Activated CD8-positive, alpha-beta T cell treated with anti-CD3 and anti-CD28 coated beads, Interleukin-2, amount 10 ng/mL, durations not matched to agents 7 days and 5 days (primary cell): ENCODE results near the gene TLE3. TPM values are rescaled to one million over a fixed set of nuclear protein-coding genes. Genes with fewer than 3 reads are reported as not detected.

Experiments
- ATAC-seq: fragments of 150-1000 bp; cut with Tn5 transposase; one replicate; pipeline ENCODE4 v1.10.0; 2021; ENCODE audit warnings: moderate library complexity
- CTCF ChIA-PET: fragments of 350-600 bp; sonication (Branson Sonifier 250); formaldehyde crosslinking; loops from one replicate; lab custom pipeline; 2021; ENCODE audit warnings: antibody characterized with exemption; lab: Charles Lee
- POLR2A ChIA-PET: fragments of 350-600 bp; sonication (Branson Sonifier 250); formaldehyde crosslinking; loops from one replicate; lab custom pipeline; 2021; ENCODE audit warnings: antibody characterized with exemption; lab: Charles Lee
- DNase-seq: peaks from one replicate; pipeline ENCODE4 v3.0.0-alpha.2; 2020
- H3K27ac Mint-ChIP-seq: one replicate; pipeline ENCODE4 v1.8.0; 2021; ENCODE audit warnings: mild to moderate bottlenecking, mixed read lengths
- H3K27me3 Mint-ChIP-seq: one replicate; pipeline ENCODE4 v1.8.0; 2021; ENCODE audit warnings: low read depth, mixed read lengths
- H3K36me3 Mint-ChIP-seq: one replicate; pipeline ENCODE4 v1.8.0; 2021; ENCODE audit warnings: low read depth, mixed read lengths
- H3K4me1 Mint-ChIP-seq: one replicate; pipeline ENCODE4 v1.8.0; 2021; ENCODE audit warnings: low read depth, mixed read lengths
- H3K4me3 Mint-ChIP-seq: one replicate; pipeline ENCODE4 v1.8.0; 2021; ENCODE audit warnings: mild to moderate bottlenecking, mixed read lengths
- H3K9me3 Mint-ChIP-seq: one replicate; pipeline ENCODE4 v1.8.0; 2022; ENCODE audit warnings: mixed read lengths; ENCODE audit not compliant: insufficient read depth
- total RNA-seq, 2 experiments: library from RNA; stranded (reverse); gene quantifications; one replicate each; pipeline ENCODE4 v1.2.3, GENCODE V29; 2021

TLE3 gene
- total RNA-seq, 2 experiments from 2014 or later, result 64.0 to 71.1 TPM

DNA sequence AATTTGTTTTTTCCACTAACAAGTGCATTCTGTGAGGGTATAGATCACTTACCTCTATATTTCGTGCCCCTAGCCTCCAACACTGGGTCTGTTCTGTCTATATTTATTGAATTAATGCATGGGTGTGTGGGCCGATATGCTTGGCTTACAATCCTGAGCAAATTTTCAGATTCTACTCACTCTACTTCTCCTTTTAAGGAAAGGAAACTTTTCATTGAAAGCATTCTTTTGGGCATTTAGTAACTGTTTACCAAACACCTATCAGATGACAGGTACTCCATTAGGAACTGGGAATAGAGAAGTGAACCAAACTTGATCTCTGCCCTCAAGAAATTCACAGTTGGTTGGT is 60.5 kb downstream of the TLE3 start:
- H3K4me3 Mint-ChIP-seq, result no peak overlapping the region
- no peaks in the 10 kb centered on the region for H3K9me3 Mint-ChIP-seq
- no peaks in the 10 kb centered on the region for H3K4me1 Mint-ChIP-seq
- H3K36me3 Mint-ChIP-seq, result no peaks in the 10 kb centered on the region
- H3K27me3 Mint-ChIP-seq, result peaks cover 13% of the 10 kb centered on the region
- ChIA-PET CTCF (no interaction called here), POLR2A (no interaction called here)
- ATAC-seq, result no peak
- H3K27ac Mint-ChIP-seq, result no peak overlapping the region
- no peak for DNase-seq

DNA sequence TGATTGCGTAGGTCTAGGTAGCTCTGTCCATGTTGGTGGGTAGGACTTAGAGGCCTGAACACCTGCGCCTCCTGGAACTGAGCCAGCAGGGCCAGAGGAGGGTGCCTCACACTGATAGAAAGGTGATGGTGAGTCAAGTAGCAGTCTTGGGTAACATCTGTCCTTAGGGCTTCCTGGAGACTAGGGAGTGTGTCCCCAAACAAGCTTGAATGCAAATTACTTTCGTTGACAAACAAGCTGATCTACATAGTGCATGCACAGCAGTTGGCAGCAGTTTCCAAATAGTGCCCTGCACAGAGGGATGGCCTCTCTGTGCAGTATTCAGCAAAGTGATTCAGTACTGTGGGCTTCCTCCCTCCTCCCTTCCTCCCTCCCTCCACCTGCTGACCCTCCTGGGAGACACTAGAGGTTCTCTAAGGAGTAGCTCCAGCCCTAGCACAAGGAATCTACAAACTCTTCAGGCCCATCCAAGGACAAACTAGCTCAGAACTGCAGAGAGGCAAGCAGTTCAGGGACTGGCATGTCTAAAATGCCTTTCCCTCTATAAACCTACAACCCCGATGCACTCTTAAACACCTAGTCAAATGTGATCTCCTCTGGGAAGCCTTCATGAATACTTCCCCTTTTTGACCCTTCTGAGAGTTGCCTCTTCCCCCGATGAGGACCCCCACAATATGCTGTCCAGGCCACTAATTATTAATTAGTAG is 61.0 kb downstream of the TLE3 start:
- POLR2A ChIA-PET, result interaction anchor here (0.7 kb wide), 1 partner anchor 150 kb away, joined by 4 read pairs; no protein-coding TSS in a partner anchor
- H3K4me1 Mint-ChIP-seq, result no peaks in the 10 kb centered on the region
- H3K4me3 Mint-ChIP-seq, result no peak overlapping the region
- CTCF ChIA-PET, result no interaction called here
- no peak for DNase-seq
- no peak overlapping the region for H3K27ac Mint-ChIP-seq
- no peaks in the 10 kb centered on the region for H3K9me3 Mint-ChIP-seq
- ATAC-seq, result no peak
- H3K36me3 Mint-ChIP-seq, result no peaks in the 10 kb centered on the region
- peaks cover 13% of the 10 kb centered on the region for H3K27me3 Mint-ChIP-seq

DNA sequence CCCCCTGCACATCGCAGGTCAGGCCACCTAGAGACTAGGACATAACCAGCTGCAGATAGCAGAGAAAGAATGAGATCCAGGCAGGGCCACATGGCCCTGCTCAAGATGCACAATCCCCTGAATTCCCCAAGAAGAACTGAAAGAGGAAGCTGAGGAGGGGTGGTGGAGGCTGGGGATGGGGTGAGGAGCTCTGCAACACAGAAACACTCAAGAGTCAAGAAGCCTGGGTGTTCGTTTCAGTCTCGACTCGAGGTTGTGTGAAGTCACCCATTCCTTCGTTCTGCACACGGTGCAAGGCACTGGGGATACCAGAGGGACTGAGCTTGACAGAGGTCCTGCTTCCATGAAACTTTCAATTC is 62.0 kb downstream of the TLE3 start:
- H3K36me3 Mint-ChIP-seq, result no peaks in the 10 kb centered on the region
- ATAC-seq, result no peak
- no peak overlapping the region for H3K27ac Mint-ChIP-seq
- ChIA-PET CTCF (interaction anchor here (1.0 kb wide), 1 partner anchor 59 kb away, joined by 3 read pairs; no protein-coding TSS in a partner anchor), POLR2A (interaction anchor here (0.7 kb wide), 1 partner anchor 10 kb away, joined by 3 read pairs; no protein-coding TSS in a partner anchor)
- H3K4me1 Mint-ChIP-seq, result no peaks in the 10 kb centered on the region
- no peak overlapping the region for H3K4me3 Mint-ChIP-seq
- H3K27me3 Mint-ChIP-seq, result peaks cover 12% of the 10 kb centered on the region
- H3K9me3 Mint-ChIP-seq, result no peaks in the 10 kb centered on the region
- DNase-seq, result no peak

DNA sequence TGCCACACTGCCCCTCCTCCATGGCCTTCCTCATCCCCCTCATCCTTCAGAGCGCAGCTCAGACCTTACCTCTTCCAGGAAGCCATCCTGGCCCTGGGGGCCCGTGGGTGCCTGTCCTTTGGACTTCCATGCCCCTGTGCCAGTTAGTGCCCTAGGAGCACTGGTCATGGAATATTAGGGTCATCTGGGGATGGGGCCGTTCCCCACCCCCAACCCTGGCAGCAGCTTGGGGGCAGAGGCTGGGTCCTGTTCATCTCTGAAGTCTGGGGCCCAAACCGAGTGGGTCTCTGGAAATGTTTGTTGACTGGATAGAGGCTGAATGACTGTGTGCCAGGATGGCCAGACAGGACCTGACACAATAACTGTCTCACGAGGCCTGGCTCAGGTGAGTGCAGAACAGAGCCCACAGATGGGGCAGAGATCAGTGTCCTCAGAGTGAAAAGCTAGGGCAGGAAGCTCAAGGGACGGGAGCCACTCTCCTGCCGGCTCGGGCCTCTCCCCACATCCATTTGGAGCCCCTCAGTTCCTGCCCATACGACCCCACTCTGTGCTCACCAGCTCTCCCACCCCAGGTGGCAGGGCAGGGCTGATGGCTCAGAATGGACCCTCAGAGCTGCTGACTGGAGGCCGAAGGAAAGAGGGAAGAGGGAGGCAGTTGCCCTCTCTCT is 62.5 kb downstream of the TLE3 start:
- POLR2A ChIA-PET, result no interaction called here
- H3K4me1 Mint-ChIP-seq, result no peaks in the 10 kb centered on the region
- H3K36me3 Mint-ChIP-seq, result no peaks in the 10 kb centered on the region
- H3K27ac Mint-ChIP-seq, result no peak overlapping the region
- CTCF ChIA-PET, result interaction anchor here (1.0 kb wide), 1 partner anchor 58 kb away, joined by 3 read pairs; no protein-coding TSS in a partner anchor
- peaks cover 12% of the 10 kb centered on the region for H3K27me3 Mint-ChIP-seq
- DNase-seq (no peak), ATAC-seq (no peak)
- no peak overlapping the region for H3K4me3 Mint-ChIP-seq
- H3K9me3 Mint-ChIP-seq, result no peaks in the 10 kb centered on the region

DNA sequence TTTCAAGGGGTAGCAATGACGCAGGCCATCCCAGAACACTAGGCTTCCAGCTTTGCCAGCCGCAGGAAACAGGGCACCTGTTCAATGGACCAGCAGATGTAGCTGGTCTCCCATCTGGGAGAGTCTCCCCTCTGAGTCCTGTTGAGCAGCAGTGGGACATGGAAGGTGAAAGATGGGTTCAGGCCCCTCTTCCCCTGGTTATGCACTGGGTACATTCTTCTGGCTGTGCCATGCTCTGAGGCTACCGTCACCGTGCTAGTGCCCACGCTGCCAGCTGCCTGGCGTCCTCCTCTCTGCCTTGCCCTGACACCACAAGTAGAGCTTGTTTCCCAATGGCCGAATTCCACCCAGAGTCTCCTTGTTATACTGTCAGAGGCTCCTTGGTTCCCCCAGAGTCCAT is 63.1 kb downstream of the TLE3 start:
- ChIA-PET CTCF (no interaction called here), POLR2A (no interaction called here)
- DNase-seq (no peak), ATAC-seq (no peak)
- peaks cover 12% of the 10 kb centered on the region for H3K27me3 Mint-ChIP-seq
- no peak overlapping the region for H3K4me3 Mint-ChIP-seq
- H3K27ac Mint-ChIP-seq, result no peak overlapping the region
- no peaks in the 10 kb centered on the region for H3K4me1 Mint-ChIP-seq
- H3K9me3 Mint-ChIP-seq, result no peaks in the 10 kb centered on the region
- no peaks in the 10 kb centered on the region for H3K36me3 Mint-ChIP-seq

DNA sequence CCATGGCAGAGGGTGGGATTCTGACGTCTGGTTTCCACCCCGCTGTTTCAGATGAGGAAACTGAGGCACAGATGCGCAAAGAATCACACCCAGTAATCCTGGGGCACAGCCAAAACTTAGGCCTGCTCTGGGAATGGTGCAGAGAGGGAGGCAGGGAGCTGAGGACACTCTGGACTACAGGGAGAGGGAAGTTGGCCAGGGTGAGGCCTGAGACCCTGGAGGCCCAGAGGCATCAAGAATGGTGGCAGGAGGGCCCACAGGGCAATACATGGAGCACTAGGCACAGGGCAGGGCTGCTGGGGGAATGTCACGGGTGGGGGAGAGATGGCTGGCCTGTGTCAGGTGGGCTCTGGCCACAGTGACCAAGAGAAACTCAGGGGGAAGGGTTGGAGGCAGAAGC is 63.6 kb downstream of the TLE3 start:
- Mint-ChIP-seq H3K4me1 (no peaks in the 10 kb centered on the region), H3K27me3 (peaks cover 12% of the 10 kb centered on the region), H3K36me3 (no peaks in the 10 kb centered on the region), H3K9me3 (no peaks in the 10 kb centered on the region), H3K27ac (no peak overlapping the region), H3K4me3 (no peak overlapping the region)
- ATAC-seq, result no peak
- ChIA-PET POLR2A (no interaction called here), CTCF (no interaction called here)
- no peak for DNase-seq

DNA sequence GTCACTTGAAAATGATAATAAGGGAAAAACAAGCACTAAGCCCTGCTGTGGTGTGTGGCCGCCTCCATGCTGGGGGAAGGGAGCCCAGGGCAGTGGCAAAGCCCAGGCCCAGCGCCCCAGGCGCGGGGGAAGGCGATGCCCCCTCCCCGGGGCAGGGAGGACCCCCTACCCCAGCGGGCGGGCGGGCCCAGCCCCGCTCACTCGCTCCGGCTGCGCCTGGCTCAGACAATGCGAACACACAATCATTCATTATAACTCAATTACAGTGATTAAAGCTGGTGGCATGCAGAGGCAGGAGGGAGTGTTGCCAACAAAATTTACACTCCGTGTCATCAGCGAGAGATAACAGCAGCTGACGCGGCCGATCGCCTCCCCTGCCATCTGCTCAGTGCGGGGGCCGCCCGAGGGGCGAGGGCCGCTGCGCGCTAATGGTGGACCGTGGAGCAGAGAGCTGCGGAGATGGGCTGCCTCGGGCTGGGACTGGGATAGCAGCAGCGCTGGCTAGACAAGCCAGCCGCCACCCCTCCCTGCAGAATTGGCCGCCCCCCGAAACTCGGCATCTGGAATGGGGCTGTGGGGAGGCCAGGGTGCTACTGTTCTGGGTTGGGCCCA is 64.1 kb downstream of the TLE3 start:
- Mint-ChIP-seq H3K27me3 (peaks cover 8% of the 10 kb centered on the region), H3K27ac (no peak overlapping the region), H3K9me3 (no peaks in the 10 kb centered on the region), H3K36me3 (no peaks in the 10 kb centered on the region), H3K4me1 (no peaks in the 10 kb centered on the region), H3K4me3 (no peak overlapping the region)
- POLR2A ChIA-PET, result no interaction called here
- DNase-seq (no peak), ATAC-seq (no peak)
- CTCF ChIA-PET, result no interaction called here

DNA sequence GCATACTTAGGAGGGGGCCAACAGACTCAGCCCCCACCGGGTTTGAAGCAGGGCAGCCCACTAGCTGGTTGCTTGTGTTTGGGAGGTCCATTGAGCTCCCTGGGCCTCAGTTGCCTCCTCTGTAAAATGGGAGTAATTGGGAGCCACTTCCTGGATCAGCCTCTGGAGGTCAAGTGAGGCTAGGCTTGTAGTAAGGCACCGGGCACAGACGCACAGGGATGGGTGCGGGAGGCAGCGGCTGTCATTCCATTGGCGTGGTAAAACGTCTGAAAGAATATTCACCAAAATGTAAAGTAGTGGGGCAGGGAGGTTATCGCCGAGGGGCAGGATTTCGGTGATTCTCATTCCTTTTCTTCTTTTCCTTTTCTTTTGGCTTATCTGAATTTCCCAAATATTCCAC is 64.6 kb downstream of the TLE3 start:
- ATAC-seq (no peak), DNase-seq (no peak)
- H3K9me3 Mint-ChIP-seq, result no peaks in the 10 kb centered on the region
- ChIA-PET POLR2A (no interaction called here), CTCF (no interaction called here)
- H3K4me1 Mint-ChIP-seq, result no peaks in the 10 kb centered on the region
- no peak overlapping the region for H3K27ac Mint-ChIP-seq
- H3K36me3 Mint-ChIP-seq, result no peaks in the 10 kb centered on the region
- H3K27me3 Mint-ChIP-seq, result peaks cover 5% of the 10 kb centered on the region
- no peak overlapping the region for H3K4me3 Mint-ChIP-seq

DNA sequence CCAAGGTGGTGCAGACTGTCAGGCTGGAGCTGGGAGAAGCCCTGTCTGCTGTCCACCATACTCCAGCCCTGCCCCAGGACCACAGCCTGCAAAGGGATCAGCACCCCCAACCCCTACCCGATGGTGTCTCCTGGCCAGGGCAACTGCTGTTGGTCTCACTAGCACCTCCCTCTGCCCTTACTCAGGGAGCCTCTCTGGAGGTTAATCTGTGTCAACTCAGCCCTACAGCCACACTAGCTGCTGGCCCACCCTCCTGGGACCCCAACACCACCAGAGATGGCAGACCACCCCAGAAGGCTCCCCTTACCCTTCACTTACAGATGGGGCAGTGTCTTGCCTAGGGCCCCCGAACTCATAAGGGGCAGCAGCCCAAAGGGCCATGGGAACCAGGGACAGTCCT is 65.2 kb downstream of the TLE3 start:
- no peaks in the 10 kb centered on the region for H3K9me3 Mint-ChIP-seq
- no peaks in the 10 kb centered on the region for H3K36me3 Mint-ChIP-seq
- no peak overlapping the region for H3K27ac Mint-ChIP-seq
- no peaks in the 10 kb centered on the region for H3K4me1 Mint-ChIP-seq
- ATAC-seq, result no peak
- no peak overlapping the region for H3K4me3 Mint-ChIP-seq
- ChIA-PET CTCF (no interaction called here), POLR2A (no interaction called here)
- H3K27me3 Mint-ChIP-seq, result peaks cover 4% of the 10 kb centered on the region
- DNase-seq, result no peak

DNA sequence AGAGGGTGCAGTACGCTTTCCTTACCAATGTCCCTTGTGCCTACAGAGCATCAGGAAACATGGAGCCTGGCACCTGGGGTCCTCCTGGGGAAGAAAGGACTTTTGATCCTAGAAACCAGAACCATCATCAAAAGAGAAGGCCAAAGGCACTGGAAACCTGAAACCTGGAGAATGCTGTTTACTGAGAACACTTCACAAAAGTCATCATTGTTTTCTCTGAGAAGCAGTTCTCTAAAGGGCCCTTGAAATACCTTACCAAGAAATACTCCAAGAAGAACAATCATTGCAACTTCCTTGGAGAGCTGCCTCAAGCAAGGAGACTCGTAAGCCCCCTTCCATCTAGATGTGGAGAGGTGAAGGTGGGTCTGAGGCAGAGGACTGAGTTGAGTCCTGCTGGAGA is 66.0 kb downstream of the TLE3 start:
- Mint-ChIP-seq H3K4me1 (no peaks in the 10 kb centered on the region), H3K27ac (no peak overlapping the region), H3K9me3 (no peaks in the 10 kb centered on the region), H3K36me3 (no peaks in the 10 kb centered on the region), H3K27me3 (peaks cover 2% of the 10 kb centered on the region), H3K4me3 (no peak overlapping the region)
- CTCF ChIA-PET, result no interaction called here
- POLR2A ChIA-PET, result no interaction called here
- no peak for DNase-seq
- ATAC-seq, result no peak

DNA sequence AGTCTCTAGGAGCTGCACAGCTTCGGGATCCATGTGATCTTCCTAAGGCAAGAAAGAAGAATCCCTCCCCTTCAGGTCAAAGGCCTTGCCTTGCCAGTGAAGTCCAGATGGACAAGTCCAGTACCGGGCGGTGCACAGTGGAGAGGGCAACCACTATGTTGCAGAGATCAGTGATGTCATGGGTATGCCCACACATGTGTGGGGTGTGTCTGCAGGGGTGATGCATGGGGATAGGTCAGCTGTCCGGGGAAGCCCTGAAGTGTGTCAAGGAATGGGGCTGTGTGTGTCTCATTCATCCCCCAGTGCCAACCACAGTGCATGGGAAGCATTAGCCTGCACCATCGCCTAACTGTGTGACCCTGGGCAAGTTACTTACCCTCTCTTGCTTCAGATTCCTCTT is 66.5 kb downstream of the TLE3 start:
- H3K36me3 Mint-ChIP-seq, result no peaks in the 10 kb centered on the region
- H3K27me3 Mint-ChIP-seq, result no peaks in the 10 kb centered on the region
- H3K27ac Mint-ChIP-seq, result no peak overlapping the region
- ChIA-PET CTCF (no interaction called here), POLR2A (no interaction called here)
- H3K4me1 Mint-ChIP-seq, result no peaks in the 10 kb centered on the region
- no peaks in the 10 kb centered on the region for H3K9me3 Mint-ChIP-seq
- DNase-seq (no peak), ATAC-seq (no peak)
- no peak overlapping the region for H3K4me3 Mint-ChIP-seq

DNA sequence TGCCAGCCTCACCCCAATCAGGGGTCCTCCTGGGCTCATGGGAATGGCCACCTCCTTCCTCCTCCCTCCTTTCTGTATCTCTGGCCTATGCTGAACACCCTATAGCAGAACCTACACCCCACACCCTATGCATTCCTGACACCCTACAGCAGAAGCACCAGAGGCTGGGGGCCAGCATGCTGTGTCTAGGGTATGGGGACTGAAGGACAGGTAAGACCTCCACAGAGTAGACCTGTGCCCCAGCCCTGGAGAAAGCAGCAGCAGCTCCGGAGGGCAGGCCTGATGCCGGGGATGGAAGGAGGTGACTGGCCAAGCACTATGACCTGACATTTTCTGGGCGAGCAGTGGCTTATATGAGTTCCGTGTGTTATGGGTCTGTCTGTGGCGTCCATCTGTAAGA is 66.9 kb downstream of the TLE3 start:
- H3K27me3 Mint-ChIP-seq, result no peaks in the 10 kb centered on the region
- H3K4me3 Mint-ChIP-seq, result no peak overlapping the region
- H3K4me1 Mint-ChIP-seq, result peaks cover under 1% of the 10 kb centered on the region
- DNase-seq (no peak), ATAC-seq (no peak)
- POLR2A ChIA-PET, result no interaction called here
- CTCF ChIA-PET, result no interaction called here
- H3K27ac Mint-ChIP-seq, result no peak overlapping the region
- no peaks in the 10 kb centered on the region for H3K9me3 Mint-ChIP-seq
- no peaks in the 10 kb centered on the region for H3K36me3 Mint-ChIP-seq
